T-helper 17 cell (primary cell): ENCODE results near the gene KAT6B. TPM values are rescaled to one million over a fixed set of nuclear protein-coding genes. Genes with fewer than 3 reads are reported as not detected.

ENCODE experiments used
- ATAC-seq: fragments of 150-1000 bp; cut with Tn5 transposase; 2 replicates; pipeline ENCODE4 v1.10.0; 2021; ENCODE audit warnings: mild to moderate bottlenecking, moderate library complexity
- DNase-seq, 3 donors: peaks; one replicate each; pipeline versions ENCODE4 v3.0.0 to v3.0.0-alpha.2; 2020 to 2021
- H3K9me3 ChIP-seq: one replicate; pipeline ENCODE4 v1.7.0; 2013; ENCODE audit warnings: low read length, mild to moderate bottlenecking; ENCODE audit not compliant: control insufficient read depth, poor library complexity, severe bottlenecking
- H3K27ac Mint-ChIP-seq: one replicate; pipeline ENCODE4 v1.8.0; 2022; ENCODE audit warnings: mild to moderate bottlenecking, moderate library complexity, mixed read lengths
- H3K27me3 Mint-ChIP-seq: one replicate; pipeline ENCODE4 v1.8.0; 2022; ENCODE audit warnings: mixed read lengths
- H3K36me3 Mint-ChIP-seq: one replicate; pipeline ENCODE4 v1.8.0; 2022; ENCODE audit warnings: low read depth, mixed read lengths
- H3K4me1 Mint-ChIP-seq: one replicate; pipeline ENCODE4 v1.8.0; 2022; ENCODE audit warnings: mild to moderate bottlenecking, mixed read lengths
- H3K4me3 Mint-ChIP-seq: one replicate; pipeline ENCODE4 v1.8.0; 2022; ENCODE audit warnings: mild to moderate bottlenecking, moderate library complexity, mixed read lengths
- total RNA-seq, 4 donors: library from RNA in 2 of 4; stranded (reverse) in 2 of 4; gene quantifications; one replicate each; pipeline ENCODE4 v1.2.3 and lab custom pipeline; 2022 to 2026

The KAT6B gene
- total RNA-seq, 2 donors from 2014 or later: 81.9 to 84.6 TPM

DNA sequence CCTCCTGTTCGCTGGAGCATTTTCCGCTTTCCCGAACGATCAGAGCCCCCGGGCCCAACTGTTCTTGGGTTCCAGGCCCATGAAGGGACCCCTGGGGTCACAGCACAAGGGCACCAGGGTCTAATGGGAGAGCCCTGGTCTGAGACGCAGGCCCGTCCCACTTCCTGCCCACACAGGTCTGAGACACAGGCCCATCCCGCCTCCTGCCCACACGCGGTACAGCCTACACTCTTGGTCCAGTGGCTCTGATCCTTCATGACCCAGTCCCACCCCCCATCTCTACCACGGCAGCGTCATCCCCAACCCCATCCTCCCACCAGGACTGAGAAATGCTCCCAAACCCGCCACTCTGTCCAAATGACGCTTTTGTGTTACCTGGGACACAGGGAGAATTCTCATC is 246.3 kb downstream of the KAT6B start:
- Mint-ChIP-seq H3K4me3 (no peak overlapping the region), H3K27ac (no peak overlapping the region), H3K27me3 (no peaks in the 10 kb centered on the region), H3K36me3 (no peaks in the 10 kb centered on the region), H3K4me1 (peaks cover 3% of the 10 kb centered on the region)
- DNase-seq (no peak), ATAC-seq (no peak)
- H3K9me3 ChIP-seq: no peaks in the 10 kb centered on the region

DNA sequence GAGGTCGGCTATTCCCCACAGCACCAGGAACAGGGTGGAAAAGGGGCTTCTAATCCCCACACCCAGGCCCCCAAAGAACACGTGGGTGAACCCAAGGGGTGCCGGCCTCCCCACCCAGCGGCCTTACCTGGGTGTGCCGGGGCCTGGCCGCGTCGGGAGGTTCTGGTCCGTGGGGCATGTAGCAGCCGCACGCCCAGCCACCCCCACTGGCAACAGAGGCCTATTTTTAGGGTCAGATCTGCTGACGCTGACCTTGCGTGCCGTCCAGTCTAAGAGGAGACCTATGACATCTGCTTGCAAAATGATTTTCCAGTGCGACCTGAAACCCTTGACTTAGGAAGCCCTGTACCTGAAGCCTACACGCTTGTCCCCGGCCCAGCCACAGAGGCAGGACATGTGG is 247.0 kb downstream of the KAT6B start:
- Mint-ChIP-seq H3K27ac (no peak overlapping the region), H3K36me3 (no peaks in the 10 kb centered on the region), H3K4me1 (peaks cover 3% of the 10 kb centered on the region), H3K27me3 (no peaks in the 10 kb centered on the region), H3K4me3 (no peak overlapping the region)
- ATAC-seq (no peak), DNase-seq (no peak)
- H3K9me3 ChIP-seq: no peaks in the 10 kb centered on the region

GRCh38 chr10:75074711-75075445 is 248.5 kb downstream of the KAT6B start:
- peak overlapping the region; percentile 9 for H3K27ac Mint-ChIP-seq
- no peak for ATAC-seq
- no peak for DNase-seq
- H3K27me3 Mint-ChIP-seq: no peaks in the 10 kb centered on the region
- H3K36me3 Mint-ChIP-seq: no peaks in the 10 kb centered on the region
- H3K9me3 ChIP-seq: no peaks in the 10 kb centered on the region
- no peak overlapping the region for H3K4me3 Mint-ChIP-seq
- peaks cover 4% of the 10 kb centered on the region for H3K4me1 Mint-ChIP-seq

GRCh38 chr10:75076348-75076747 is 249.9 kb downstream of the KAT6B start:
- no peak overlapping the region for H3K4me3 Mint-ChIP-seq
- no peak for ATAC-seq
- H3K27ac Mint-ChIP-seq: no peak overlapping the region
- no peak for DNase-seq
- peaks cover 4% of the 10 kb centered on the region for H3K4me1 Mint-ChIP-seq
- no peaks in the 10 kb centered on the region for H3K36me3 Mint-ChIP-seq
- H3K9me3 ChIP-seq: no peaks in the 10 kb centered on the region
- H3K27me3 Mint-ChIP-seq: no peaks in the 10 kb centered on the region

GRCh38 chr10:75079436-75080083 is 253.2 kb downstream of the KAT6B start:
- ATAC-seq (no peak), DNase-seq (no peak)
- no peaks in the 10 kb centered on the region for H3K36me3 Mint-ChIP-seq
- H3K4me3 Mint-ChIP-seq: no peak overlapping the region
- peaks cover 4% of the 10 kb centered on the region for H3K4me1 Mint-ChIP-seq
- no peaks in the 10 kb centered on the region for H3K9me3 ChIP-seq
- H3K27ac Mint-ChIP-seq: no peak overlapping the region
- no peaks in the 10 kb centered on the region for H3K27me3 Mint-ChIP-seq

DNA sequence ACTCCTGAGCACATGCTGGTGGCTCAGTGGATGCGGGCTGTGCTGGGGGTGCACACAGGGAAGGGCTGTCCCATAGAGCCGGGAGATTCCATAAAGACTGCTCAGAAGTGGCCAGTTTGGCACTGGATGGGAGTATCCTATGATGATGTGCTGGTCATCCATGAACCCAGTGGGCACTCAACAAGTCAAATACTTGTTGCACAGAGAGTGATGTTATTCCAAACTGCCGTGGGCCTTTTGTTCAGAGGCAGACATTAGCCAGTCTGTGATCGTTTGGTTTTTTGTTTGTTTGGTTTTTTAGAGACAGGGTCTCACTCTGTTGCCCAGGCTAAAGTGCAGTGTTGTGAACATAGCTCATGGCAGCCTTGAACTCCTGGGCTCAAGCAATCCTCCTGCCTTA is 254.2 kb downstream of the KAT6B start:
- no peak for ATAC-seq
- Mint-ChIP-seq H3K27me3 (no peaks in the 10 kb centered on the region), H3K4me3 (no peak overlapping the region), H3K4me1 (peaks cover 2% of the 10 kb centered on the region), H3K36me3 (no peaks in the 10 kb centered on the region), H3K27ac (no peak overlapping the region)
- DNase-seq: no peak
- no peaks in the 10 kb centered on the region for H3K9me3 ChIP-seq

DNA sequence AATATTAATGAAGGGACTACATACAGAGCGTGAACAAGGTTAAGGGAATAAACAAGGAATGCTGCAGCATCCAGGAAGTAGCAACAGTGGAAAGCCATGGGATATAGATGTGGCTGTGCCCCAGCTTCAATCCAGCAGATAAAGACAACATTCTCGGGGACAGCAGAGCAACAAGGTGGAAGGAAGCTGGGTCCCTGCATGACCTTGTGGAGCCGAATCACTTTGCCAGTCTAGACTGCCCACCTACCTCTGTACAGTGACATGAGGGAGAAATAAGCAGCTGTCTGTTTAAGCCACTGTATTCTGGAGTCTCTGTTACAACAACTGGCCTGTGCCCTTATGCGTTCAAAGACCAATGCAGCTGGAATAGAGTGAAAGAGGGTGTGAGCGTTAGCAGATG is 255.0 kb downstream of the KAT6B start:
- Mint-ChIP-seq H3K27me3 (no peaks in the 10 kb centered on the region), H3K4me1 (peaks cover 2% of the 10 kb centered on the region), H3K4me3 (no peak overlapping the region), H3K36me3 (no peaks in the 10 kb centered on the region), H3K27ac (no peak overlapping the region)
- no peak for DNase-seq
- no peaks in the 10 kb centered on the region for H3K9me3 ChIP-seq
- no peak for ATAC-seq
